ENCODE results near the gene FAM209B.
"Not testable (repeated sequence)": the region's sequence is repeated elsewhere in the genome, so short reads cannot be mapped to it uniquely, and the experiment has no call there.

FAM209B gene

GRCh38 chr20:56532946-56533345, at the start of gene FAM209B:
TSS of gene FAM209B (plus strand) at chr20:56533246. CDS start at chr20:56533342, 96 bp downstream.
- not testable (repeated sequence) for DNase-seq (ENCODE audit: low read depth in 2 of 2)

- no peak for DNase-seq (ENCODE audit: low read depth in 2 of 2)
These were observed 49.1 kb upstream of the FAM209B start for GRCh38 chr20:56483970-56484369.

- no peak for DNase-seq (ENCODE audit: low read depth in 2 of 2)
These were observed 45.8 kb upstream of the FAM209B start for GRCh38 chr20:56487216-56487615.

GRCh38 chr20:56488566-56488965, 44.5 kb upstream of the FAM209B start:
- DNase-seq (ENCODE audit: low read depth in 2 of 2), result no peak

GRCh38 chr20:56501116-56501515, 31.9 kb upstream of the FAM209B start:
- DNase-seq (ENCODE audit: low read depth in 2 of 2), result no peak

GRCh38 chr20:56503916-56504315, 29.1 kb upstream of the FAM209B start:
- DNase-seq (ENCODE audit: low read depth in 2 of 2), result no peak

GRCh38 chr20:56504373-56505005, 28.6 kb upstream of the FAM209B start:
- no peak for DNase-seq (ENCODE audit: low read depth in 2 of 2)

GRCh38 chr20:56506103-56506502, 26.9 kb upstream of the FAM209B start:
- no peak for DNase-seq (ENCODE audit: low read depth in 2 of 2)

- DNase-seq (ENCODE audit: low read depth in 2 of 2), result no peak
These were observed 21.1 kb upstream of the FAM209B start for GRCh38 chr20:56511926-56512325.

- no peak for DNase-seq (ENCODE audit: low read depth in 2 of 2)
These were observed 19.6 kb upstream of the FAM209B start for GRCh38 chr20:56513161-56514150.

- DNase-seq (ENCODE audit: low read depth in 2 of 2), result no peak
These were observed 16.4 kb upstream of the FAM209B start for GRCh38 chr20:56516631-56517030.

GRCh38 chr20:56517211-56517610, 15.8 kb upstream of the FAM209B start:
- no peak for DNase-seq (ENCODE audit: low read depth in 2 of 2)

- no peak for DNase-seq (ENCODE audit: low read depth in 2 of 2)
These were observed 15.4 kb upstream of the FAM209B start for GRCh38 chr20:56517641-56518040.

- DNase-seq (ENCODE audit: low read depth in 2 of 2), result no peak
These were observed 14.9 kb upstream of the FAM209B start for GRCh38 chr20:56518126-56518525.

- DNase-seq (ENCODE audit: low read depth in 2 of 2), result no peak
These were observed 14.2 kb upstream of the FAM209B start for GRCh38 chr20:56518721-56519398.

- no peak for DNase-seq (ENCODE audit: low read depth in 2 of 2)
These were observed 13.5 kb upstream of the FAM209B start for GRCh38 chr20:56519551-56519950.

GRCh38 chr20:56520180-56520579, 12.9 kb upstream of the FAM209B start:
- no peak for DNase-seq (ENCODE audit: low read depth in 2 of 2)

GRCh38 chr20:56520746-56521354, 12.2 kb upstream of the FAM209B start:
- not testable (repeated sequence) for DNase-seq (ENCODE audit: low read depth in 2 of 2)

- DNase-seq (ENCODE audit: low read depth in 2 of 2), result no peak
These were observed 10.7 kb upstream of the FAM209B start for GRCh38 chr20:56522311-56522710.

GRCh38 chr20:56524444-56524843, 8.6 kb upstream of the FAM209B start, which contains the start of gene FAM209A:
TSS of gene FAM209A (plus strand) at chr20:56524744. CDS start at chr20:56524809, 65 bp downstream.
- DNase-seq (ENCODE audit: low read depth in 2 of 2), result not testable (repeated sequence)

- DNase-seq (ENCODE audit: low read depth in 2 of 2), result no peak
These were observed 5.5 kb upstream of the FAM209B start for GRCh38 chr20:56527521-56527920.

- DNase-seq (ENCODE audit: low read depth in 2 of 2), result no peak
These were observed 5.0 kb downstream of the FAM209B start for GRCh38 chr20:56537997-56538396.
